Measurements from ENCODE around the gene OLFML3. TPM values are rescaled to one million over a fixed set of nuclear protein-coding genes. Genes with fewer than 3 reads are reported as not detected.

OLFML3 gene
- total RNA-seq, 1 experiment from 2014 or later = 171 TPM

GRCh38 chr1:113976609-113977278, 2.5 kb upstream of the OLFML3 start:
- H3K9me3 ChIP-seq (ENCODE audit: control insufficient read depth, low read depth, low read length) = no peaks in the 10 kb centered on the region
- no peak overlapping the region for H2AFZ ChIP-seq (ENCODE audit: low read length)
- peaks cover 6% of the 10 kb centered on the region; the same call in 1 of the 2 replicates for H3K79me2 ChIP-seq (ENCODE audit: insufficient read depth, low read length)
- H3K4me3 Mint-ChIP-seq = peak overlapping the region; percentile 34 to 45; a peak in 4 of 5 replicates
- no peaks in the 10 kb centered on the region for H3K27me3 ChIP-seq (ENCODE audit: insufficient read depth, low read length)
- H3K27ac Mint-ChIP-seq = peak overlapping the region; percentile 32 to 98 (median 96); a peak in 6 of 7 replicates
- H3K4me1 ChIP-seq (ENCODE audit: insufficient read depth, low read length) = peaks cover 9% of the 10 kb centered on the region
- no peak overlapping the region for H3K9ac ChIP-seq (ENCODE audit: extremely low read depth, insufficient read length, low read length)
- H4K91ac ChIP-seq (ENCODE audit: insufficient read length, low read depth, low read length) = no peak overlapping the region
- no peak overlapping the region for H3K18ac ChIP-seq (ENCODE audit: insufficient read length, low read depth, low read length)
- peaks cover 6% of the 10 kb centered on the region for H3K79me1 ChIP-seq (ENCODE audit: insufficient read depth, low read depth, low read length, poor library complexity, severe bottlenecking)
- no peak overlapping the region for H2BK20ac ChIP-seq (ENCODE audit: low read depth, low read length, poor library complexity, severe bottlenecking)
- no peak overlapping the region for H4K5ac ChIP-seq (ENCODE audit: insufficient read length, low read depth, low read length)
- H3K23ac ChIP-seq (ENCODE audit: insufficient read length, low read depth, low read length) = no peak overlapping the region
- H3K4me1 Mint-ChIP-seq = peaks cover 69 to 71% of the 10 kb centered on the region in 2 experiments
- peaks cover 10% of the 10 kb centered on the region for H3K23me2 ChIP-seq (ENCODE audit: insufficient read length, low read depth, low read length, poor library complexity, severe bottlenecking)
- no peaks in the 10 kb centered on the region for H3K9me3 Mint-ChIP-seq
- H3K56ac ChIP-seq (ENCODE audit: insufficient read length, low read depth, low read length) = no peak overlapping the region
- no peak overlapping the region for H3T11ph ChIP-seq (ENCODE audit: low read length)
- no peak overlapping the region for H3K14ac ChIP-seq (ENCODE audit: insufficient read depth, low read length)
- no peak overlapping the region for H3K4ac ChIP-seq (ENCODE audit: low read depth, low read length)
- peak overlapping the region; percentile 23 for H3K4me2 ChIP-seq (ENCODE audit: insufficient read depth, insufficient read length, low read length)
- no peaks in the 10 kb centered on the region for H4K20me1 ChIP-seq (ENCODE audit: control insufficient read depth, insufficient read depth, insufficient read length)
- no peak overlapping the region for H2BK5ac ChIP-seq (ENCODE audit: insufficient read length, low read length)
- no peak overlapping the region for H2BK12ac ChIP-seq (ENCODE audit: insufficient read length, low read depth, low read length)
- H3K36me3 Mint-ChIP-seq (ENCODE audit: insufficient read depth in 1 of 3, low read depth in 3 of 3) = peaks cover 29 to 51% (median 50%) of the 10 kb centered on the region in 3 experiments
- no CpG with 5 or more reads among the region's 4 CpGs for WGBS (ENCODE audit: extremely low coverage, insufficient read length, low lambda C conversion rate)
- no peaks in the 10 kb centered on the region for H3K27me3 Mint-ChIP-seq (ENCODE audit: low read depth)
- no peak overlapping the region for H2AK5ac ChIP-seq (ENCODE audit: insufficient read length, low read length)
- no peak overlapping the region for H2BK15ac ChIP-seq (ENCODE audit: low read depth, low read length)
- H3K27ac ChIP-seq (ENCODE audit: insufficient read length, low read depth, low read length) = peak overlapping the region; percentile 63
- H2BK120ac ChIP-seq (ENCODE audit: low read depth, low read length, poor library complexity, severe bottlenecking) = no peak overlapping the region
- no peak overlapping the region for H4K8ac ChIP-seq (replicated peaks; ENCODE audit: insufficient read length, low read depth, low read length)
- TF ChIP-seq CTCF (conservative IDR thresholded peaks at IDR 0.05) = peak; percentile 76
- peak; percentile 62 for DNase-seq

Measured in H9 (cell line).